NCI-H2171 (cell line): ENCODE results near the gene NPAS3.

Experiments
- DNase-seq: peaks from one replicate; lab custom pipeline; 2025; lab: John Stamatoyannopoulos, UW

NPAS3 gene

DNA sequence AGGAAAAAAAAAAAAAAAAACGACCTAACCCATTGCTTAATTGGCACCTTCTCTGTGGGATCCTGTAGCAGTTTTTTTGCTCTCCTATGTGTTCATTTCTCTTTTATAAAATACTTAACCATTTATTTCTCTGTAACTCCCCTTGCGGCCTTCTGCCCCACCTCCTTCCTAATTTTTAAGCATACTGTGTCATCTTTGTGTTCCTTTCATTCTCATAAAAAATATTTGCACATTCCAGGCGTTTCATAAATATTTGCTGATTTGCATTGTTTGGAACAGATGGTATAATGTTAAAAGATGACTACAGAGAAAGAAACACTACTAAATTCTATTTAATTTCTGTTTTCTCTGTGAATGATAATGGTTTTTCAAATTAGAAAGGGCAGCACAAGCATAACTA lies 77.9 kb downstream of the NPAS3 start:
- no peak for DNase-seq

DNA sequence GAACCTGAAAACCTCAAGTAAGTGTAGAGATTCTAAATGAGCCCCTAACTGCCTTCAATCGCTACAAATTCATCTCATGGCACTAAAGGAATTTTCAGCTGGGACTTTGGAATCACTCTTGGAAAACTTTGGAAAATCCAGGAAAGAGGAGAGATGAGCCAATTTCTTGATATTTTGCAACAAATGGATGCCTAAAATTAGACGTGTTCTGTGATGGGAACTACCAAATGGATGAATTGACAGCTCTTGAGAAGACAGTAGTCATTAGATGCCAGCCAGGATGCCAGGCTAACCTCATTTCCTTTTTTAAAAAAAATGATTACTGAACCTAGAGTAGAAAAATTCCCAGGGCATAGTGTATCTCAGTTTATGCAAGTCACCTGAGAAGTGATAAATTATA lies 78.3 kb downstream of the NPAS3 start:
- no peak for DNase-seq

DNA sequence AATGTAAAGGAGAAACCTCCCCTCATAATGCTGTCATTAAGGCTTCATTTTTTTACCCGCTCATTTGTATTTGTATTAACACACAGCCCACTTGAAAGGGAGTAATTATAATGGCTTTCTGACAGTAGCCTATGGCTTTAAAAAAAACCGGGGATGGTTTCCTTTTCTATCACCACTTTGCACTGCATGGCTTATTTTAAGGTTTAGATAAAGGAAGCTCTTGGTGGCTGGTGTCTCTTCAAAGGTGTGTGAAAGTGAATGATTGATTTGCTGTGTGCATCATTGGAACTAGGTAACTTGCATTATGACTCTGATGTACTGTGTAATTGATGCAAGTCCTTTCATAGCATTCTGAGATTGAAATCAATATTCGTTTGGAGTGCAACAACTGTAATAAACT lies 80.7 kb downstream of the NPAS3 start:
- DNase-seq = no peak

DNA sequence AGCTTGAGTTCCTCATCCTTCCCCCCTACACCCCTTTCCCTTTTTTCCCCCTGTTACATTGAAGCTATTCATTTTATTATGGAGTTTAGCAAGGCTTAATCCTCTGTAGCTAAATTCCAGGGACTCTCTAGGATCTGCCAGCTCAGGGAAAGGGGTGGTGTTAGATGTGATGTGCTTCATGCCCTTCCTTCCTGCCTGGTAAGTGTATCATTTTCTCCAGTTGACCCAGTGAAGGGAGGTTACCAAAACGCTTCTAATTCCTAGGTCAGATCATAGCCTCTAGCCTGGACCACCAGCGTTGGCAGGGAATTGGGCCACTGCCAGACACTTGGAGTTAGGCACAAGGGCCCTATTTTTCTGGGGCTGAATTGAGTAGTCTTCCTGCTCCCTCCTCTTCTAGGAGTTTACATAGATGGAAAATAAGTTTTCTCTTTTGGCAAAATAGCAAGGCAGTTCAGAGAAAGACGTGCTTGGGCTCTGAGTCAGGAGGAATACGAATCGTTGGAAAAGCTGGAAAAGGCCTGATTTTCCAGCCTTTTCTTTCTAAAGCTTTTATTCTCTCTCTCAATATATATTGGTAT lies 88.3 kb downstream of the NPAS3 start:
- DNase-seq = no peak

DNA sequence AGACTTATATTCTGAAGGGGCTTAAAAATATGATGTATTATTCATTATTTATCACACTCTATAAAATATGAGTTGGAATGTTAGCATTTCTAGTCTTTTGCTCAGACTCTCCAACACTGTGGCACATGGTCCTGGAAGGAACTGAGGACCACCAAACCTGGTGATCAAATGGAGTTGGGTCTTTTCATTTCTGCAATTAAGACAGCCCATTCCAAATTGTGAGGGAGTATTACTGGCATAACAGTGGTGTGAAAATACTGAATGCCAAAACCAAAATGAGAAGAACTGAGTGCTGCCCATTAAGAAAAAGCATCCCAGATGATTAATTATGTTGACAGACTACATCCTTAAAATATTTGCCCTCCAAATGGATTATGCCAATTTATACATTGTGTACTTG lies 90.8 kb downstream of the NPAS3 start:
- DNase-seq = no peak

DNA sequence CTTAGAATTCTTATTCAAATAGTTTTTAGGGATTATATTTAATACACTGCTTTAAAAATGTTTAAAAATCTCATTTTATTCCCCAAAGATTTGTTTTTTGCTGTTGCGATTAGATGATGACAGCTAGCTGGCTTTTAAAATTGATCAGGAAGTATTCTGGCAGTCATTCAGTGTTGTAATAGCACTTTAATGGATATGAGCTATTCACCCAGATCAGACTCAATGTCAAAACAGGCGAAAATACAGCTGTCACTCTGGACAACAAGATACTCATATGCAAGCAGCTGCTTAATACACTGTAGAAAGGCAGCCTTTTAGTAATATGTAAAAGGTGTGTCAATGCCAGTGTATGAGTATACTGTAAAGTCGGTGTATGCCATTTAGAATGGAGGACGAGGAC lies 91.7 kb downstream of the NPAS3 start:
- DNase-seq = no peak

DNA sequence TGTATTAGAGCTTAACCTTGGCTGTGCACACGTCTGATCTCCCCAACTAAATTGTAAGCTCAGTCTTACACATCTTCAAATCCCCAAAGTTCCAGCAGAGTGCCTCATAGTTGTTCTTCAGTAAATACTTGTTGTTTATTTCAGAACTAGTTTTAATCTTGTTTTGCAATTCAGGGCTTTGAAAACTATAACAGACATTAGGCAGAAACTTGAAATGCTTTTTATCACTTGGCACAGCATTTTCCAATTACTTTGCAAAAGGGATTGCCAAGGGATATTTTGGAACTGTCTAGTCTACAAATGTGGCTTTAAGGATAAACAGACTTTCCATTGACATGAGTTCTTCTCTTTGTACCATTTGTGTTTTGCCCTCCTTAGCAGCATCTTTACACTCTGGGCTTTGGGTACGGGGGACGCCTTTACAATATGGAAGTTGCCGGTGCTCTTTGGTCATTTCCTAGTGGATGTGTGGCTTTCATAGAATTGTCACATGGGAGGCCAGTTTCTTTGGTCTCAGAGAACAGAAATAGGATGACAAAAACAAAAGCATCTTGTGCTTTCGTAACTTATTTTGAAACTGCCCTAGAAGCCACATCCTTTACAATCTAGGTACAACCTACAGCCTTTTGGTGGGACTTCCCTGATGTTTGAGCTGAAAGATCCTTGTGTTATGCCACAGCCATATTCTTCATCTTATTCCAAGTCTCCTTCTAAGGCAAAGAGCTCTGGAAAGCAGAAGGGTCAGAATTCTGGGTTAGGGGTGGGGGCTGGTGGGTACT lies 96.9 kb downstream of the NPAS3 start:
- no peak for DNase-seq

DNA sequence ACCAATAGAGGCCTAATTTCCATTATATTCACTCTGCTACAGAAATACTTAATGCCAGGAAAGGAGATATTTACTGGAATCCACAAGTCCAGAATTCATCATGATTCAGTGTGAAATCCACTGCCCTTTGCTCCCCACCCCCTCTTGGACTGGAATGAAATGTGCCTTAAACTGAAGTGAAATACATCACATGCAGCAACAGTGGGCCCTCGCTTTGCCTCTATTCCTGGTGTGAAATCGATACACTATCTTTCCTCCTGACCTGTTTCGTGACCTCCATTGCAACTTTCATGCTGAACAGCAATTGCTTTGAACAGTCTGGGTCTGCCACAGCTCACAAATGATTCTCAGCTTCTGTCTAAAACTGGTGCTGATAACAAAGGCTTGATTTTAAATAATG lies 100.6 kb downstream of the NPAS3 start:
- DNase-seq = no peak

DNA sequence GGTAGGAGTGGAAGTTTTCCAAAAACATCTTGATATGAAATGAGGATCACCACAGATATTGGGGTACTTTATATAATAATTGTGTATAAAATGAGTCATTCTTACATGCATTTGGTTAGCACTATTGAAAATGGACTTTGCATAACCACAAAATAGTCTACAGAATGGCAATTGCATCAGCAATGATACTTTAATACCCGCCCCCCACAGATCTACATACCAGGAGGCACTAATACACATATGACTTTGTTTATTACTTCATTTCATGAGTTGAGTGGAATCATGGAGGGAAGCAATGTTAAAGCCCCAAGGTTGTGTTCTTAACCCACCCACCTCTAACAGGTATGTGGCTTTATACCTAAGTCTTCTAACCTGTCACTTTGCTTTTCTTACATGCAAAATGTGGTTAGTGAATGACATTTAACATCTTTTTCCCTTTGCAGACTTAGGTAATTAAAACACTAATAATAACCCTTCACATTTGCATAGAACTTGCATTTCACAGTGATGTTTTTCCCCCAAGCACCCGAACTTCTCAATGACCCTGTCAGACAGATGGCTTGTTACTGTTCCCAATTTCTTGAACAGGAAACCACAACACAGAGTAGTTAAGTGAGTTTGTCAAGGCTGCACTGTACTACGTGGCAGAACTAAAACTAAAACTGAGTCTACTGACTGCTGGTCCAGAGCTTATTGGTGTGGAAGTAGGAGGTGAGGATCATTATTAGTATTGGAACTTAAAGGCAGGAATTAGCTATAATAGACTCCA lies 101.9 kb downstream of the NPAS3 start:
- DNase-seq = no peak

DNA sequence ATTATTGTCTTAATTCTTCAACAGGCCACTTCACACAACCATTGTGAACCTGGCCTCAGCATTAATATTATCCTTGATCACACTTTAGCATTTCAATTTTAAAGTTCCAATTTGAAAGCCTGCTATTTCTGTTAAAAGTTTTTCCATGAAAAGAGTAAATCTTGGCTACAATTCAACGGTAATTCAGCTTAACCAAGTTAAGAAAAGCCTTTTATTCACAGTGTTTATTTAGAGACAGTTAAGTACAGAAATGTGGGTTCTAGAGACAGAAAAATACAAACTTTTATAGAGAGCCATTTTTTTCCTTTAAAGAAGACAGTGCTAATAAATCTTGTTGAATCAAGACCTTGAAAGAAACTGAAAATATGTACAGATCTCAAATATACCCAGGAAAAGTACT lies 103.9 kb downstream of the NPAS3 start:
- DNase-seq = no peak

DNA sequence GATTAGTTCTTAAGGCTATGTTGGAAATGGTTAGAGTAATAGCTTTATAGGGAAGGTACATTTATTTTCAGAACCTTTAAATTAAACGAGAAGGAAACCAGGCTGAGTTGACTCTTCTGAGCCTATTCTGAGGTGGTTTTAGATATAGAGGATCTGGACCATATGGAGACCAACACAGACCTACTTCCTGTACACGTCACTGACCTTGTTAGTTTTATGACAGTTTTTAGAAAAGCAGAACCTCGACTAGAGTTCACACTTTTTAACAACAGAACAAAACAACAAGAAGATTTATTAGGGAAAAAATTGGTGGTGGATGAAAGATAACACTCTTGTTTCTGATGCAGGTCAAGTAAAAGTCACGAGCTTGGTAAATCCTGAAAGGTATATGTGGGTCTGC lies 107.1 kb downstream of the NPAS3 start:
- no peak for DNase-seq

DNA sequence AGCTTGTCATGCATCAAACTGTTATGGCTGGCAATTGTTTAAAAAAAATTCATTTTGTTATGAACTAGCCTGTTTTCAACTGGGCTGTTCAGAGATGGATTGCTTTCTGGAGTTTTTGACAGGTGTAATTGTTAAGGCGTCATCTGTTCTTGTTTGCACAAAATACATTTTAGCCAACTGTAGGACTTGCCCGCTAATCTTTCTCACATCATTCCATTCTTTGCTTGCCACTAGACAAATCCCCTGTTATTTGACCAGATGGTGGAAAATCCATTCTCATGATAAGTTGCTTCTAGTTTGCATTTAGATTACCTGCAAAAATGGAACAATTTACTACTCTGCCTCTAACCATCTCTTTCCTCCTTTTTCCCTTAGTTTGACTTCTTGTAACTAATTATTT lies 114.3 kb downstream of the NPAS3 start:
- DNase-seq = peak; percentile 66

DNA sequence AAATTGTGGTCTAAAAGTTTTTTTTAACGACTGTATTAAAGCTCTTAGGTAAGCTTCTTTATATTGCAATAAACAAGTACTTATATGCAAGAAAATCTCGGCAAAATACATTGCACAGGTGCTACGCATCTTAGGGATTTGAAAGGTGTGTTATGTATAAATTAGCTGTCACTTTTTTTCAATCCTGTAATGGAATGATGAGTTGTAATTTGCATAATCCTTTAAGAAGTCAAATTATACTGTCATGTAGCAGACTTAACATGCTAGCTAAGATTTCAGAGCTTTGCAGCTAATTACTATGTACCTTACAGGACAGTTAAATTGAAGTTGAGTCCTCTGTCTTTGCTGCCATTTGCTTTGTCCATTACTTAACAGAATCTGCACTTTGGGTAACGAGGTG lies 117.5 kb downstream of the NPAS3 start:
- DNase-seq = no peak

DNA sequence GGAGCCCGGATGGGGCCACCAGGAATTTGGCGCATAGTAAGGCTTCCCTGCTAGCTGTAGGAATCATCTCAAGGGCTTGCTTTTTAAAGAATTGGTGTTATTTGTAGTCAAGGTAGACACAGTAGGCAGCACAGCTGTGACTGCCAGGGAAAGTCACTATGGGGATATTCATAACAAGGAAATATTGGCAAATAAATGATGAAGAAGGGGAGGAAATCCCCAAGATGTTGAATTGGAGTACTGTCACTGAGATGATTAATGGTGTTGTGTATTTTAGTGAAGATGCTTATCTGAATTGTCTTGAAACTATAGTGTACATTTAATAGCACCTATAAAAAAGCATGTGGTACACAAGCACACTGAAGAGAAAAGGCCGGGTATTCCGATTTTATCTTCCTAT lies 118.9 kb downstream of the NPAS3 start:
- no peak for DNase-seq

DNA sequence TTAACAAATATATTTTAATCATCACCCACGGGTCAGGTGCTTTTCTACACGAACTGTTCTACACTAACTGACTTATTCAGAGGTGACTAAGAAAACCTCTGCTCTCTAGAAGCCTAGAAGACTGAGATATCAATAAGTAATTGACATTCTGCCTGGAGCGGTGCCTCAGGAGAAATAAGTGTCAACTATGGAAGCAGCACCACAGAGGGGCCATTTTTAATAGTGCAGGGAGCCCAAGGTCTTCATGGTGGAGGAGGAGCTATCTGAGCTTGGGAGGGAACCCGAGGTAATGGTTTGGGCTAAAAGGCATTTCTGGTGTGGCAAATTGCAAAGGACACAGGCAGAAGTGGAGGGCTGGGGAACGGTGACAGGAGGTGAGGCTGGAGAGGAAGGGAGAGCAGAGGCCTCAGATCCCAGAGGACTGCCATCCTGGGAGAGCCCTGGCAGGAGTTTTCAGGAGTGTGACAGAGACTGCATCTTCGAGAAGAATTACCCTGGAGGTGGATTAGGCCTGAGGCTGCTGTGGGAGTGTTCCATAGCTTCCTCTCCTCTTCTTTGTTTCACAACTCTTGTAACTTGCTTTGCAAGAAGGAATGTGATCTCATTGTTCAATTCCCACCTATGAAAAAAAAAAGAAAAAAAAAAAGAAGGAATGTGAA lies 123.1 kb downstream of the NPAS3 start:
- no peak for DNase-seq

DNA sequence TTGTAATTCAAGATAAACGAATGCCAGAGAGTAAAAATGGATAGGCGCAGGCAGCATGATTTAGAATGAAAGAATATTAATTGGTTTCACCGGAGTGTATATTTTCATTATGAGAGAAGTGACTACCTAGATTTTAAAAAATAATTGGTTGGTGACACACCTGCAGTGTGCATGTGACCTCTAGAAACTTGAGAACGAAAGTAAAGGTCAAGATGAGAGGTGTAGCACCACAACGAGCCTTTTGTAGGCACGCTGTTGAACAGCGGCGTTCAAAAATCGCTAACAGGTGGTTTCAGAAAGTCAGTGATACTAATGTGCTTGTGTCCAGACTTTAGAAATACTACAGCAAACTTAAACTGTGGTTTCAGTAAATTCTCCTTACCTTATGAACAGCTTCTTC lies 123.8 kb downstream of the NPAS3 start:
- DNase-seq = no peak

DNA sequence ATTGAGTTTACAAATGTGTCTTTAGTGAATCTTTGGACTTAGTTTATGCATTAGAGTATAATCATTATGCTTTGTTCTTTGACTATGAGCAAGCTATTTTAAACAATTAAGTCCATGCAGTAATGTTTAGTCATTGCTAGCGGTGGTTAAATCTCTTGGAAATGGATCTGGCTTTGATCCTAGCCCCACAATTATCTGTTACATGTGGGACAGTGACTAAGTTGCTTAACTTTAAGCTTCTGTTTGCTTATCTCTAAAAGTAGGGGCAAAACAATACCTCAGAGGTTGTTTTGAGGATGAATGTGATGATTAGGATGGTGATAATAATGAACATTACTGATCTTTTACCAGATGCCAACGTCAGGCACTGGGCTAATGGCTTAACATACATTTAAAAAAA lies 124.2 kb downstream of the NPAS3 start:
- no peak for DNase-seq

DNA sequence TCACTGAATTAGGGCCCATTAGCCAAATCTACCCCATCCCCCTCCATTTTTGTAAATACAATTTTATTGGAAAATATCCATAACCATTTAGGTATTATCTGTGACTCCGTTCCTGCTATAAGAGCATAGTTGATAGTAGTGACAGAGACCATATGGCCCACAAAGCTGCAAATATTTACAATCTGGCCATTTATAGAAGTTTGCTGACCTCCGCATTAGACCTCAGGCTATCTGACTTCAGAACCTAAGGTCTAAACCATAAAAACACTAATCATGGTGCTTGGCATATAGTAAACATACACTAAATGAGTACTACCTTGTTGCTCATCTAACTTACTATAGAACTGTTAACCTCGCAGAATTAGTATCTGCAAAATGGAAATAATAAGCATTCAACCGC lies 124.8 kb downstream of the NPAS3 start:
- no peak for DNase-seq

DNA sequence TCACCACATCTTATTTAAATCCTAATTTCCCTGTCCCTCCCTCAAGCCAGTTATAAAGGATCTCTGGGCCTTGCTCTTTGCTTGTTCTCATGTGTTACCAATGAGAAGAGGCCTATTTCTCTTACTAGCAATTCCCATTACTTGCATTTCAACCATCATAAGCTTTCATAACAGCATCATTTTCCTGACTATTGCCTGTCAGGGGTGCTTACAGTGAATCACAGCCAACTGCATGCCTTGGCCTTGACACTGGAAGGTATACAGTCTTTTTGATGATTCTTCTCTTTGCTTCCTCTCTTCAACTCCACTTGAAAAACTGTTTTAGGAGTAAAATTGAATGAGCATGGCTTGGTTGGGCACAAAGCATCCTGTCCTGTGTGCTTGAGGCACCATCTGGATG lies 127.0 kb downstream of the NPAS3 start:
- no peak for DNase-seq

DNA sequence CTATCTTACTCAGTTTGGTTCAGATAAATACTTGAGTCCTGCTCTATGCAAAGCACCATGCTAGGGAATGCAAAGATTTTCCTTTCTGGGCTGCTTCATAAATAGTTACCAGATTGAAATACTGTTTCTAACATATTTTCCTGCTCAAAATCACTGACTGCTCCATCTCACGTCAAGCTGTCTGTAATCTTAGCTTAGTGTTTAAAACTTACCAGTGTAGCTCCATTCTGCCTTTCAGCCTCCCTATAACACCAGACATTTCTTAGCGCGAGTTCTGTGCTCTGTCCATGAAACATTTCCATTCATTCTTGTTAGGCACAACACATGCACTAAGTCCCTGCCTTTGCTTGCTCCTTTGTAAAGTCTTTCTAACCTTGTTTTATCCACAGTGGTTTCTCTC lies 129.4 kb downstream of the NPAS3 start:
- DNase-seq = no peak

DNA sequence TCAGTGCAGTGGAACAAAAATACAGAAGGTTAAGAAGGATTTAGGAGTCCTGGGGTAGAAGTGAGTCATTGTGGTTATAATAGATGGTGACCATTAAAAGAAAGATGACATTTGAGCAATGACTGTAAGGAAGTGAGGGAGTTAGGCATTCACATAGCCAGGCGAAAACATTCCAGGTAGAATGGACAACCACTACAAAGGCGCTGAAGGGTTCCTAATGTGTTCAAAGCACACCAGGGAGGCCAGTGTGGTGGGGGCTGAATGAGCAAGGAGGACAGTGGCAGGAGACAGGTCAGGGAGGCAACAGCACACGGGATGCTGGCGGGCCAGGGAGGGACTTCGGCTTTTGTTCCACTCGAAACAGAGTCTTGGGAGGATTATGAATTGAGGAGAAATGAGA lies 129.9 kb downstream of the NPAS3 start:
- no peak for DNase-seq

DNA sequence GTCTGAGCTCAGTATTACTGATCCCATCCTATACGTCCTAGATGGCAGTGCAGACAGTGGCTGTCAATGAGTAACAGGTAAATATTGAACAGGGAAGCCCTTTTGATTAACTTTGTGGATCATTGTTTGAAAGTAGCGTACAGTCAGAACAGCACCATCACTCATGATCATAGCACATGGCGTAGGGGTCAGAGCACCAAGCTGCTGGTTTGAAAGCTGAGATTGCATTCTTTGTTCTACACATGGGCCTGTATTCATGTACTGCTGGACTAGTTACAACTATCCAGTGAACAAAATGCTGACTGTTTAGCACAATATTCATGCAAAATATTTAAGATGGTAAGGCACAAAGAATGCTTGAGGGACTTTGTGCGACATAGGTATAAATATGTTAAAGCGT lies 131.8 kb downstream of the NPAS3 start:
- no peak for DNase-seq

DNA sequence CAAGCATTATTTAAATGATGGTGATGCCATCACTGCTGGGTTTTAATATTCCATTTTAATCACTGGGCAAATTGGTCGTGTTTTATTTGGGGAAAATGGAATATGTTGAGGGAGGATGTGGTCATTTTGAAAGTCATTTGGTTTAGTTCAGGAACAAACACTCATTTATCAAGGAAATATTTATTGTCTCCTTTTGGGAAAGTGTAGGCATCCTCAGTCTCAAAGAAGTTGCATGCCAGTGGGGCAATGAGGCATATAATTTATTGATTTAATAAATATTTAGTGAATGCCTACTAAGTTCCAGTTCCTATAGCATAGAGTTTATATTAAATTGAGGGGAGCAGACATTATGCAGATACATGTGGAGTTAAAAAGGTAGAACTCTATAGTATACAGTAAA lies 134.3 kb downstream of the NPAS3 start:
- no peak for DNase-seq
